ENCODE measurements around the gene DOCK4.

DNA sequence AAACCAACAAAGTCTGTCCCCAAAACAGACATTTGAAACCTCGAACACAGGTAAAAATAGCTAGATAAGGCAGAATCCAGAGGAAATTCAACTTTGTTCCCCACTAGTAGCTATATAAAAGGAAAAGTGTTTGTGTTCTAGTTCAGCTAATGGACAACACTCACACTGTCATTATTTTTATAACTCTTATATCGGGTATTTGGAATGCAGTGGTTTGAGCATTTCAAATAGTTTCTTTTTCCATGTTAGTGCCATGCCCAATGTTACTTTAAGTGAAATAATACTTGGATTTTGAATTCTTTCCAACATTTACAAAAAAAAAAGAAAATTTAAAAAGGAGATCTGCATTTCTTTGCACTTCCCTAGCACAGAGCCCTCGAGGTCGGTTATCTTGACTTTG is 213.6 kb downstream of the DOCK4 start:
- TF ChIP-seq POLR2A (IDR thresholded peaks at IDR 0.05), result no peak
- TF ChIP-seq, protein P1, sequence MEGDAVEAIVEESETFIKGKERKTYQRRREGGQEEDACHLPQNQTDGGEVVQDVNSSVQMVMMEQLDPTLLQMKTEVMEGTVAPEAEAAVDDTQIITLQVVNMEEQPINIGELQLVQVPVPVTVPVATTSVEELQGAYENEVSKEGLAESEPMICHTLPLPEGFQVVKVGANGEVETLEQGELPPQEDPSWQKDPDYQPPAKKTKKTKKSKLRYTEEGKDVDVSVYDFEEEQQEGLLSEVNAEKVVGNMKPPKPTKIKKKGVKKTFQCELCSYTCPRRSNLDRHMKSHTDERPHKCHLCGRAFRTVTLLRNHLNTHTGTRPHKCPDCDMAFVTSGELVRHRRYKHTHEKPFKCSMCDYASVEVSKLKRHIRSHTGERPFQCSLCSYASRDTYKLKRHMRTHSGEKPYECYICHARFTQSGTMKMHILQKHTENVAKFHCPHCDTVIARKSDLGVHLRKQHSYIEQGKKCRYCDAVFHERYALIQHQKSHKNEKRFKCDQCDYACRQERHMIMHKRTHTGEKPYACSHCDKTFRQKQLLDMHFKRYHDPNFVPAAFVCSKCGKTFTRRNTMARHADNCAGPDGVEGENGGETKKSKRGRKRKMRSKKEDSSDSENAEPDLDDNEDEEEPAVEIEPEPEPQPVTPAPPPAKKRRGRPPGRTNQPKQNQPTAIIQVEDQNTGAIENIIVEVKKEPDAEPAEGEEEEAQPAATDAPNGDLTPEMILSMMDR (IDR thresholded peaks at IDR 0.05), result no peak
- TF ChIP-seq POLR2AphosphoS5 (IDR thresholded peaks at IDR 0.05), result no peak
